RWPE2 (cell line): ENCODE results near the gene FAM185A.
A peak's percentile ranks its signal among the peaks of the same experiment; 100 is the strongest.
"Not testable (repeated sequence)": the region's sequence is repeated elsewhere in the genome, so short reads cannot be mapped to it uniquely, and the experiment has no call there.

Experiments
- ATAC-seq: fragments of 200-7000 bp; cut with Tn5 transposase; 3 replicates; pipeline ENCODE4 v1.9.1; 2021; ENCODE audit warnings: low read depth
- DNase-seq: peaks from one replicate; pipeline ENCODE4 v3.0.0-alpha.2; 2020; ENCODE audit warnings: low spot score
- H3K27ac ChIP-seq: fragments of 450-650 bp; 2 replicates; pipeline ENCODE4 v1.5.1; 2017; ENCODE audit warnings: mild to moderate bottlenecking; ENCODE audit not compliant: poor library complexity, severe bottlenecking
- H3K27me3 ChIP-seq: fragments of 250-450 bp; sonication (Bioruptor Pico); 2 replicates; pipeline ENCODE4 v1.5.1; 2021; ENCODE audit warnings: mild to moderate bottlenecking, moderate library complexity; ENCODE audit not compliant: insufficient read depth, poor library complexity, severe bottlenecking
- H3K36me3 ChIP-seq: fragments of 250-450 bp; sonication (Bioruptor Pico); 2 replicates; pipeline ENCODE4 v1.5.1; 2020; ENCODE audit warnings: low read depth, mild to moderate bottlenecking, moderate library complexity
- H3K4me1 ChIP-seq: fragments of 250-450 bp; sonication (Bioruptor Pico); 2 replicates; pipeline ENCODE4 v1.5.1; 2021; ENCODE audit warnings: mild to moderate bottlenecking, moderate library complexity; ENCODE audit not compliant: insufficient read depth, poor library complexity, severe bottlenecking
- H3K4me3 ChIP-seq: fragments of 250-450 bp; sonication (Bioruptor Pico); 2 replicates; pipeline ENCODE4 v1.5.1; 2021; ENCODE audit warnings: mild to moderate bottlenecking, moderate library complexity; ENCODE audit not compliant: severe bottlenecking
- H3K9me3 ChIP-seq: fragments of 250-450 bp; sonication (Bioruptor Pico); 2 replicates; pipeline ENCODE4 v1.5.1; 2021; ENCODE audit warnings: mild to moderate bottlenecking, moderate library complexity; ENCODE audit not compliant: severe bottlenecking
- CTCF ChIP-seq: fragments of 450-650 bp; IDR thresholded peaks from one replicate; pipeline ENCODE4 v1.5.1; 2017; ENCODE audit warnings: mild to moderate bottlenecking, moderate library complexity; ENCODE audit not compliant: poor library complexity, severe bottlenecking

The FAM185A gene

GRCh38 chr7:102742002-102742771 is 6.6 kb upstream of the FAM185A start:
- peak; percentile 25; the same call in 1 of the 3 replicates for ATAC-seq
- H3K4me1 ChIP-seq, H3K4me3 ChIP-seq, DNase-seq, H3K9me3 ChIP-seq, H3K27me3 ChIP-seq, H3K36me3 ChIP-seq, H3K27ac ChIP-seq: not testable (repeated sequence)

GRCh38 chr7:102743861-102744260 is 4.9 kb upstream of the FAM185A start:
- not testable (repeated sequence) for ATAC-seq, H3K36me3 ChIP-seq, DNase-seq, H3K4me1 ChIP-seq, H3K9me3 ChIP-seq, H3K4me3 ChIP-seq, H3K27me3 ChIP-seq, H3K27ac ChIP-seq

GRCh38 chr7:102745494-102746288 is 3.1 kb upstream of the FAM185A start:
- not testable (repeated sequence) for H3K36me3 ChIP-seq, H3K9me3 ChIP-seq, H3K4me3 ChIP-seq, H3K27ac ChIP-seq, ATAC-seq, H3K4me1 ChIP-seq, DNase-seq, H3K27me3 ChIP-seq
- TF ChIP-seq CTCF: peak; percentile 35

GRCh38 chr7:102749445-102749786 is 617 bp downstream of the FAM185A start:
- H3K27me3 ChIP-seq, DNase-seq, H3K36me3 ChIP-seq, H3K9me3 ChIP-seq, H3K4me1 ChIP-seq: not testable (repeated sequence)
- peak overlapping the region; percentile 44 for H3K4me3 ChIP-seq
- H3K27ac ChIP-seq: peak overlapping the region; percentile 39
- peak; percentile 4 for ATAC-seq

GRCh38 chr7:102758227-102758626 is 9.4 kb downstream of the FAM185A start:
- not testable (repeated sequence) for H3K27ac ChIP-seq, DNase-seq, ATAC-seq, H3K4me1 ChIP-seq, H3K4me3 ChIP-seq, H3K36me3 ChIP-seq, H3K27me3 ChIP-seq, H3K9me3 ChIP-seq
- TF ChIP-seq CTCF: peak; percentile 23

GRCh38 chr7:102759934-102760333 is 11.1 kb downstream of the FAM185A start:
- H3K4me3 ChIP-seq, H3K36me3 ChIP-seq, H3K9me3 ChIP-seq, H3K4me1 ChIP-seq, H3K27ac ChIP-seq, DNase-seq, H3K27me3 ChIP-seq, ATAC-seq: not testable (repeated sequence)

GRCh38 chr7:102761234-102761633 is 12.4 kb downstream of the FAM185A start:
- not testable (repeated sequence) for H3K4me1 ChIP-seq, H3K27ac ChIP-seq, H3K4me3 ChIP-seq, H3K36me3 ChIP-seq, H3K27me3 ChIP-seq, ATAC-seq, DNase-seq, H3K9me3 ChIP-seq

- not testable (repeated sequence) for H3K4me3 ChIP-seq, H3K27ac ChIP-seq, H3K9me3 ChIP-seq, DNase-seq, H3K27me3 ChIP-seq, ATAC-seq, H3K4me1 ChIP-seq, H3K36me3 ChIP-seq
These were observed 14.6 kb downstream of the FAM185A start for GRCh38 chr7:102763295-102763905.

- H3K9me3 ChIP-seq, DNase-seq, H3K27me3 ChIP-seq, H3K27ac ChIP-seq, H3K4me1 ChIP-seq, ATAC-seq, H3K4me3 ChIP-seq, H3K36me3 ChIP-seq: not testable (repeated sequence)
These were observed 20.9 kb downstream of the FAM185A start for GRCh38 chr7:102769657-102770192.
